Stomach (tissue), 9 donors: Measurements from ENCODE around the gene CLOCK. TPM values are rescaled to one million over a fixed set of nuclear protein-coding genes. Genes with fewer than 3 reads are reported as not detected.
A peak's percentile ranks its signal among the peaks of the same experiment; 100 is the strongest.

Experiments
- DNase-seq, 2 donors: peaks; one replicate each; pipeline versions ENCODE4 v3.0.0 to v3.0.0-alpha.2; 2013 to 2019
- H3K27ac ChIP-seq, 5 donors: fragments of 200-600 bp in 4 of 5; sonication (generic) in 4 of 5; one replicate each; pipeline ENCODE4 v1.5.1; 2013 to 2019; ENCODE audit warnings: mild to moderate bottlenecking in 1 of 5, moderate library complexity in 1 of 5
- H3K27me3 ChIP-seq, 3 donors: fragments of 200-600 bp; sonication (generic); one replicate each; pipeline ENCODE4 v1.5.1; 2017 to 2019; ENCODE audit warnings: mixed run types in 1 of 3
- H3K36me3 ChIP-seq, 4 donors: fragments of 200-600 bp; sonication (generic); 1 replicate in 3 of 4; 2 replicates in 1 of 4; pipeline ENCODE4 v1.5.1; 2016 to 2019
- H3K4me1 ChIP-seq, 4 donors: fragments of 200-600 bp; sonication (generic); one replicate each; pipeline ENCODE4 v1.5.1; 2016 to 2019
- H3K4me3 ChIP-seq, 4 donors: fragments of 200-600 bp; sonication (generic) in 3 of 4; one replicate each; pipeline ENCODE4 v1.5.1; 2016 to 2019; ENCODE audit warnings: mild to moderate bottlenecking in 1 of 4
- H3K9me3 ChIP-seq, 4 donors: fragments of 200-600 bp; sonication (generic); one replicate each; pipeline ENCODE4 v1.5.1; 2016 to 2019
- CTCF ChIP-seq, 7 experiments: fragments of 450-650 bp in 4 of 7; fragments of 200-600 bp in 3 of 7; sonication (generic) in 3 of 7; IDR thresholded peaks; one replicate each; pipeline ENCODE4 v1.5.1; 2016 to 2019; ENCODE audit warnings: antibody characterized with exemption in 7 of 7, control low read depth in 2 of 7, mild to moderate bottlenecking in 1 of 7
- EP300 ChIP-seq: sonication (generic); formaldehyde crosslinking; IDR thresholded peaks from one replicate; pipeline ENCODE4 v1.6.1; 2017; ENCODE audit warnings: antibody characterized with exemption
- POLR2A ChIP-seq, 4 donors: fragments of 450-650 bp; IDR thresholded peaks; one replicate each; pipeline ENCODE4 v1.6.1; 2016; ENCODE audit warnings: antibody characterized with exemption in 4 of 4, control low read depth in 2 of 4, mild to moderate bottlenecking in 1 of 4, moderate library complexity in 1 of 4
- POLR2AphosphoS5 ChIP-seq, 3 donors: sonication (generic); formaldehyde crosslinking; IDR thresholded peaks; one replicate each; pipeline ENCODE4 v1.6.1; 2016; ENCODE audit warnings: antibody characterized with exemption in 3 of 3
- WGBS, 5 donors: extraction: QIAGEN DNeasy Blood & Tissue Kit in 3 of 5; methylation state at CpG; one replicate each; pipeline versions ENCODE4 v1.1.5 to v1.1.7; 2013 to 2018; 5-methylcytosine and 5-hydroxymethylcytosine counted together
- intact Hi-C: fragments of 100-400 bp; cut with DNase I; formaldehyde crosslinking; loops from one replicate; pipeline ENCODE4 v1.15.1; 2023; ENCODE audit warnings: low total_unique reads
- polyA plus RNA-seq, 3 donors: library from polyadenylated mRNA; stranded (reverse); fragments of 200-250 nt; gene quantifications; one replicate each; pipeline ENCODE4 v1.2.3, GENCODE V29; 2013
- small RNA-seq, 4 donors: library from RNA; depleted of rRNA; stranded (forward); fragments of <200 nt; gene quantifications; one replicate each; pipeline ENCODE3, GENCODE V24; 2016
- total RNA-seq, 5 donors: library from RNA; depleted of rRNA; stranded (reverse); fragments of >200 nt; gene quantifications; one replicate each; pipeline versions ENCODE4 v1.1.0 to v1.2.3, GENCODE V29; 2014 to 2016
- donor health status: healthy with polysubstance abuse.
- donor health status: Bipolar disorder and iron deficiency.
- donor health status: healthy.

CLOCK gene
- total and polyA plus RNA-seq, 8 donors: 3.2 to 123 (median 21.4) TPM

GRCh38 chr4:55378617-55379467 is 167.9 kb downstream of the CLOCK start:
- Histone ChIP-seq H3K27me3 (no peaks in the 10 kb centered on the region), H3K36me3 (no peaks in the 10 kb centered on the region), H3K27ac (no peak overlapping the region), H3K4me3 (no peak overlapping the region), H3K9me3 (no peaks in the 10 kb centered on the region), H3K4me1 (no peaks in the 10 kb centered on the region)
- peak in 1 of 2 donors; percentile 66 for DNase-seq
- intact Hi-C loops: no loop called here
- TF ChIP-seq POLR2AphosphoS5 (IDR thresholded peaks at IDR 0.05) (no peak), EP300 (no peak), CTCF (IDR thresholded peaks at IDR 0.05) (no peak), POLR2A (IDR thresholded peaks at IDR 0.05) (no peak)
- WGBS, 5 donors: 33 to 65% (median 38%) methylated on average over 13 of the region's 13 CpGs

Small RNA genes lying within 50 kb of the gene (small RNA-seq; reads per million reads assigned to genes)
- 0 reads per million in 4 donors for gene RF00019

Other genes starting within 250 kb of the CLOCK start
- 10 to 100 TPM in 1 of 5 donors, 1 to 10 TPM in 3, not detected in 1; 1.8 to 11.2 (median 9.3) TPM for gene SRD5A3, start 200.7 kb downstream of the CLOCK start, total RNA-seq
- gene SRD5A3, start 200.7 kb downstream of the CLOCK start, polyA plus RNA-seq: 10 to 100 TPM in 1 of 3 donors, 1 to 10 TPM in 2; 6.5 to 13.0 (median 8.1) TPM
- gene TMEM165, start 151.0 kb downstream of the CLOCK start, total RNA-seq: 100 to 1,000 TPM in 4 of 5 donors, 10 to 100 TPM in 1; 21.6 to 365 (median 206) TPM
- 10 to 100 TPM; 23.2 to 48.0 (median 27.8) TPM for gene TMEM165, start 151.0 kb downstream of the CLOCK start, polyA plus RNA-seq
- not detected for gene PDCL2, start 45.3 kb upstream of the CLOCK start, total RNA-seq
- gene PDCL2, start 45.3 kb upstream of the CLOCK start, polyA plus RNA-seq: under 1 TPM in 1 of 3 donors, not detected in 2; 0.45 TPM
- gene NMU, start 89.4 kb upstream of the CLOCK start, total RNA-seq: under 1 TPM in 1 of 5 donors, not detected in 4; 0.92 TPM
- 10 to 100 TPM in 1 of 3 donors, 1 to 10 TPM in 1, under 1 TPM in 1; 0.56 to 46.1 (median 1.2) TPM for gene NMU, start 89.4 kb upstream of the CLOCK start, polyA plus RNA-seq